ENCODE data around the gene C4orf17.

Gene C4orf17

DNA sequence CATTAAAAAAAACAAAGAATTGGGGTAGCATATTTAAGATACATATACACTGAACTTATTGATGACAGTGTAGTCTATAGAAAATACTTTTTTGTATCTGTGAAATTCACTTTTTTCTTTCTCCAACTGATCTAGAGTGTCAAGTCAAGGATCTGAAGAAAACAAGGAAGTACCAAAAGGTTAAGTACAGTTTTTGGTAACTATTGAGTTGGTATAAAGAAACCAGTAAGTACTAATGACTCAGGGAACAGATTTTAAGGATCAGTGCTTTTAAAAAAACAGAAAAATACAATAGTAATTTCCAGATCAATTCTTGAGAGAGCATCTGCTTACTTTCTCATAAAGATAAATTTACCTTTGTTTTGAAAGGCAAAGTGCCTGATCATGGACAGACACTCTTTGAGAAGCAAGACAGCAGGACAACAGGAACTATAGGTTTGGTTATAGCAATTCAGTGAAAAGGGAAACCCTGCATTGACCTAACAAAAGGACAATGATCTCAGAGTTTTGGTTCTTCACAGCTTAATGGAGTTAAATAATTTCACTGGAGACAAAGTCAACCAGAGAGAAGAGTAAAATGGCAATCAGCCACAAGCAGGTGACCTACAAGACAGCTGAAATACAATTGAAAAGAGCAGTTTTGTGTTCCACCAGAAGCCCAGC is 29.6 kb downstream of the C4orf17 start:
- DNase-seq: no peak

DNA sequence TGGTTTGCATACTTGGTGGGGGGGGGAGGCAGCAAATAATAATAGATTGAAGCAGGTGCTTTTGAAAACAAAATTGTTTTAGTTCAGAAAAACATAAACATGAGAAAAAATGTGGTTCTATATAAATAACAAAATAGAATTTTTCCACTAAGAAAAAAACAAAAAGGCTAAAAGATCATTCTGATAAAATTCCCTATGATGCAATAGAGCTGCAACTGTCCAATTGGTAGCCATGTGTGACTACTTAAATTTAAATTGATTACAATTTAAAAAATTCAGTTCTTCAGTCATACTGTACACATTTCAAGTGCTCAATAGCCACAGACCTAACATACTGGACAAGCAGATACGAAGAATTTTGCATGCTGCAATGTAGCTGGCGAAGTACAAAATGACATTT is 42.1 kb downstream of the C4orf17 start:
- DNase-seq: no peak

DNA sequence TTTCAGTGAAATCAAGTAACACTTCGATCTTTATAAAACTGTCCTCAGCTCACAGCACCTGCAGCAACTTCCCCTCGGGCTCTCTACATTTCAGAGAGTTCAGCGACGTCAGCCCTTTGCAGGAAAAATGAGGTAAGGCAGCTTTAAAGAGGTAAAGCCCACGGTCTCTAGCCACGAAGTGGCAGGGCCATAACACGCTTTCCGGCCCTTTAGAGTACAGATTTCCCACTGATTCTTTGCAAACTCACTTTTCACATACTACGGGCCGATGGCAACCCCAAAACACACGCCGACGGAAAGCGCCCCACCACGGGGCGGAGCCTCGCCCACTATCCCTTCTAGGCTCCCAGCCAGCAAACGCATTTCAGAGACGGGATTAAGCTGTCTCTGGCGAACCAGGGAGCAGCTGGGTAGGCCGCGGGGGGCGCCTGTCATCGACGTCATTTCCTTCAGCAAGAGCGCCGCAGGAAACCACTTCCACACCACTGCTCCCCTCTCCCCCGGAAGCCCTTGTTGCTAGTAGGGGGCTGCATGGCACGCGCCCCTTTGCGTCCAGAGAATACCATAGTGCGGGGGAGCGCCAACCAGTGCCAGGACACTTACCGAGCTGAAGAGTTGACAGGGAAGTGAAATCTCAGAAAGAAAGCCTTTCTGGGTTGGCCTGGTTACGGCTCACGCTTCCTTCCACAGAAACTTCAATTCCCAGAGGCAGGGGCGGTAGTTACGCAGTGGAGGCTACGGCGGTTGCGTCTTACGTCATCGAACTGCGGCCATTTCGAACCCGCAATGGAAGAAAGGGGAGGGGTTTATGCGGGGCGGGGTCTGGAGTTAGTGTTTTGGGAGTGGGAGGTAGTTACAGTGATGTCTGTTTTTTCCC is 52.7 kb downstream of the C4orf17 start, which contains the start of gene TRMT10A:
TRMT10A (minus strand) TSS at position 730 of the 877 bp plus-strand sequence. CDS start 4,701 bp downstream, outside the sequence.
- peak; percentile 95 for DNase-seq

DNA sequence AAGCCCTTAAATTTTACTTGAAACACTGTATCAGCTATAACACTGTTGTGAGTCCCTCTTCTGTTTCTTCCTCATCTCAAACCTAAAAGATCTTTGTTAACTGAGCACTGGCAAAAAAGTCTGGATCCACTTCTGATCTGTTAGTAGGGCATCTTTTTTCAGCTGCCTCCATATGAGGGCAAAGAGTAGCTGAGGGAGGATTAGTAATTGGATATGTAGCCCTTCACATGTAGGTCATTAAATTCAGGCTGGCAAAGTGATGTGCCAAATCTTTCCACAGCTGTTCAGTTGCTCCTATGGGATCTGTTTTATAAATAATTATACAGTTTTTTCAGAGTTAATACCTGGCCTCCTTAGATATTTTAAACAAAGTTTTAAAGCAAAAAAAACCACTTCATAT is 54.1 kb downstream of the C4orf17 start:
- no peak for DNase-seq

DNA sequence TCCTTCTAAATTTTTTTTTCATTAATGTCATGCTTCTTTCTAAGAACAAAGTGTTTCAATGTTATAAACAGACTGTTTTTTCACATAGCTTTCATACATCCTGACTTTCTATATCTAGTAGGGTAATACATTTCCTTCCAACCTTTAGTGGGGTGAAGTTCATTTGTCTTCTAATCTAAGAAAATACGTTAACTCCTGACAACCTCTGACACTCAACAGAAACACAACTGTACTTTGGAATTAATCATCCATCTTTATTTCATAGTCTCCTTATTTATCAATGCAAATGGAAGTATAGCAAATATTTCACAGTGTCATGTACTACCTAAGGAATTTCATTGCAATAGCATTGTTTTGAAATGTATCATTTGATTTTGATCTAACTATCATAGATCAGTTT is 61.1 kb downstream of the C4orf17 start:
- no peak for DNase-seq

DNA sequence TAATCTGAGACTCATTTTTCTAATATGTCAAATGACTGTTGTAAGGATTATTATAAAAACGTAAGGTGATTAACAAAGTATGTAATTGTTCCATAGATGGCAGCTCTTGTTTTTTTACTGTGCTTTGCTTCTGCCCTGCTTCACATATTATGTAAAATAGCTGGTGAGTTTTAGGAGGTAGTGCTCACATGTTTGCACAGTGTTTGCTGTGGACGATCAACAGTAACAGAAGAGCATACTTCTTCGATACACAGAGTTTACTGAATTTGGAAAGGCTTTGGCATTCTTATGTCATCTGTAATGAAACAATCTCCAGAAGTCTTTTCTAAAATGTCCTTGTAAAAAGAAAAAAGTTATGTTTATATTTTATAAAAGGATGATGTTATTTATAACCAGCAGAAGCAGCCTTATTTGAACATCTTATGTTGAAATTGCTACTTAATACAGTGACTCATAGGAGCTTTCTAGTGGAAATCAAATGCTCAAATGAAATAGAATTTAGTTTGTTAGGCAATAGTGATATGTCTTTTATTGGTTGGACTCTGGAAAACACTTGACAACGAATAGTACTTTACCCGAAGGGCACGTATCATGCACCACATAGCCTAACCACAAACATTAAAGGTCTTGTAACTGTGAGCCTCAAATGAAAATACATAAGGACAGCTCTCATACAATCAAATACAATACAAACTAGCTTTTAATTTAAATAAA is 61.9 kb downstream of the C4orf17 start:
- DNase-seq: no peak

DNA sequence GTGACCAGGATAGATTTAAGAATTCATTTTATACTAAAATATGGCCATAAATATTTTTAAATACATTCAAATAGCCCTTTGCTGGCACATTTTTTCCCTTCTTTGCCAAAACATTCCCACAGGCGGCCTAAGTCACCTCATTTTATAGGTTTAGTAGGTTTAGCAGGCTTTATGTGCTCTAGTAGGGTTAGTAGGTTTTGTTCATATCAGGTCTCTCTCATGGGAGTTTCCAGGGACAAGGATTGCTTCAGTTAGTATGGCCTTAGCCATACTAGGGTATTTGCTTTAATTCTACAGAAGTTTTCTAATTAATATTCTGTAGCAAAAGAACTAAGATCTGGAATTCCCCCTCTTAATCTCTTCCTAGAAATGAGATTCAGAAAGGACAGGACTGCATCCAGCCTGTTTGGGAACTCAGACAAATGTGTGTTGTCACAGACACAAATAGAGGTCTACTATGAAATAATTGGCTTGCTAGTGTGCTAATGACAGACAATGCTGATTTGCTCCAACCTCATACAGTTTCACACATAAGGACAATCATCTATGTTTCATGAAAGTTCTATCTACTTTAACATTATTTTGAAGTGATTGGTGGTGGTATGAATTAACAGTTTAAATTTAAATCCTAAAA is 63.0 kb downstream of the C4orf17 start:
- DNase-seq: no peak

DNA sequence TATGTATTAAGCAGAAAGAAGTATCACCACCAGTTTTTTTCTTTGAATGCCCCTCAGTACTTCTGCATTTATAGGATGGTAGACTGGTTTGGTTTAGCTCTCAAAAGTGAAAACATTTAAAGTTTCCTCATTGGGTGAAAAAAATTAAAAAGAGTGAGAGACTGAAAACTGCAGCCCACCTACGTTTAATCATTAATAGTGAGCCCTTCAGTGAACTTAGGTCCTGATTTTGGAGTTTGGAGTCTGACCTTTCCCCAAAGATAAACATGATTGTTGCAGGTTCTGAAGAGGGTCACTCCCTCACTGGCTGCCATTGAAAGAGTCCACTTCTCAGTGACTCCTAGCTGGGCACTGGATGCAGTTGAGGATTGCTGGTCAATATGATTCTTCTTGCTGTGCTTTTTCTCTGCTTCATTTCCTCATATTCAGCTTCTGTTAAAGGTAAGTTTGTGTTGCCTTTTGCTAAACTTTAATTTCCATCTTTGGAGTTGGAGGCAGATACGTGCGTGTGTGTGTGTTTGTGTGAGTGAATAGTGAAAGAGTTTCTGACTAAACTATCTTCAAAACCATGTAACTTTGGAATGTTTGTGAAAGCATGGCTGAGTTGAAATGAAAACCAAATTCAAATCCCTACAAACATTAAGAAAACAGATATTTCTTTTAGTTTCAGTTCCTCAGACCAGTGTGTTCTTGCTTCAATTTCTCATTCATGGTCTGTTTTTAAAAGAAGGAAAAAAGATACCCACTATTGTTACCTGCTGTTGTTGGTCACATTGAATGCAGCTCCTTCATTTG is 63.9 kb downstream of the C4orf17 start, which contains the start of gene MTTP:
MTTP (plus strand) TSS at position 295 of the 795 bp plus-strand sequence; CDS start at position 381, 86 bp downstream.
- no peak for DNase-seq

DNA sequence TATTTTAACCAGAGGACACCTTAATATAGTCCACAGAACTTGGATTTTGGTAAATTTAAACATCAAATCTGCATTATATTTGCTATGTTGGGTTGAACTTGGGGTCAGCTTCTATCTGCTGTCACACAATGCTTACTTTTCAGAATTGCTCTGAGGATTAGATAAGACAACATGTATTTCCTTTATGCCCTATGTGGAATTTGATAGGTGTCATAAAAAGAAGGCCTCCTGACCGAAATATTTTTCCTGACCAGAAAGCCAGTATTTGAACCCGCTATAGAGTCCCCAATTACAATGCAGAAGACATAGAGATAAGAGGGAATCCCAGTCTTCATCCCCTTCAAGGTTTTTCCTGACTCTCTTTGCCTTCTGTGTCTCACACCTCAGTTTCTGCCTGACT is 67.9 kb downstream of the C4orf17 start:
- no peak for DNase-seq

DNA sequence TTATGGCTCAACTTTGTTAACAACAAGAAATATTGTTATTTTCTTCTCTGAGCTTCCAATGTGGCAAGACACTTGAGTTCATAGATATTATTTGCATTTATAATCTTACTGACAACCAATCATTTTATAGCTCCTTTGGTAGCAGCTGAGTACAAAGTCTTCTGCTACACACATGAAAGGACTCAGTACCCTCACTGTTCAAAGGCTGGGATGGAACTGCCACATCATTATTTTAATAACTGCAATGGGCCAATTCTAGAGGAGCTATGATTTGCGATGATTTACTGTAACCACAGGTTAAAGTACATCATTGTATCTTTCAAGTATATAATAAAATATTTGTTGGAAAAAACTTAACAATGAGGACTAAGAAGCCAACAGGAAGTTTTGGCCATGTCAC is 74.7 kb downstream of the C4orf17 start:
- DNase-seq: no peak

DNA sequence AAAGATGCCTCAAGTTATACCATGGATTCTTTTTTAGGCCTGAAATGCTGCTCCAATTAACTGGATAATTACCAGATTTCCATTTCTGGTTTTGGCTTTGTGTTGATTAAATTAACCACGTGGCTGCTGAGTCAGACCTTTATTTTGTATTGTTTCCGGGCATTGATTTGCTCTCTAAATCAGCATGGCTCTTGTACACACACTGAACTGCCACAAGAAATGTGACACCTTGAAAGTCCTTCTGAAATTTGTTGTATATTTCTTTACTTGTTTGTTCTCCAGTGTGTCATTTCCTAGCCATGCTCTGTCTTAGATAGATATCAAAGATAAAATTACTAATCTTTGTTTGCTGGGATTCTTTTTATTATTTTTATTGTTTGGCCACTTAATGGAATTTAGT is 75.5 kb downstream of the C4orf17 start:
- no peak for DNase-seq

DNA sequence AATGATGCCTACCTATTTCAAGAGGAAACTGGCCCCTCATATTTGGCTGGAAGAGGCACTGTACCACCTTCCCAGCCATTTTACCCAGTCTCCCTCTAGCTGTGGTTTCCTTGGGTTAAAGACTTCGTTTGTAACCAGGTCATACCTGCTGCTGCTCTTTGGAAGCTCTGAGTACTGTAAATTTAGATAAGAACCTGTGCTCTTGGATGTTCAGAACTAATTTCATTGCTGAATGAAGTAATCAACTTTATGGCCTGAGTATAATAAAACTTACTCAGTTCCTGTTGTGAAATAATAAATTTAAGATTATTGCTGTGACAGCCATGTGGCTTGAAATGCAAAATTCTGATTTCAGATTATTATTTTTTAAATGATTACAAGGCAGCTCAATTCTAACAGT is 76.0 kb downstream of the C4orf17 start:
- DNase-seq: no peak

DNA sequence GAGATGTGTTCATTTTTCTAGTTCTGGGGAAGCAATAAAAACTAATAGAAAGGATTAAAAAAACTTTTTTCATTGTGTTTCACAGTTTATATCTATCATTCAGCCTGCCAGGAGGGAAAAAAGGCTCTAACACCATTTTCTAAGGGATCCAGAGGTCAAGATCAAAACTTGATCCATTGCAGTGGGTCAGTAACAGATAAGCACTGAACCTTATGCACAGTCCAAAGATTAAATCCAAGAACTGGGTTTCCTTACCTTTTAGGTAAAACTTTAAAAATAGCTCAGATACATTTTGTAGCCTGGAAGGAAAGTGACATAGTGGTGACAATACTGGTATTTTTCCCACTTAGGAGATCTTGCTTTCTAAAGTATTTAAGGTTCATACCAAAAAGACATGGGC is 76.5 kb downstream of the C4orf17 start:
- DNase-seq: no peak

DNA sequence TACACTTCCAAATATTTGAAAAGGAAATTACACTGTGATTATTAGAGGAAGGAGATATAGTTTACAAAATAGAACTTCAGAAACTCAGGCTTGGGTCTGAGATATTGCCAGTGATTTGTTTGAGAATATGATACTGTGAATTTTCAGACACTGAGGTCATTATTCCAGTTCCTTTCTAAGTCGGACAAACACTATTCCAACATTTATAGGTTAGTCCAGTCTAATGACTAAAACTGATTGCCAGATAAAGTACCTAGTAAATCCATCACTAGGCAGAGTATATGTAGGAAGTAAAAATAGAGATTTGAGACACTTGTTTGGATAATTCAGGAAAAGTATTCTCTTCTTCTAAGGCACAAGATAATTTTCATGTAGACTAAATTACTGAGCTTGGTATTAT is 77.0 kb downstream of the C4orf17 start:
- no peak for DNase-seq

DNA sequence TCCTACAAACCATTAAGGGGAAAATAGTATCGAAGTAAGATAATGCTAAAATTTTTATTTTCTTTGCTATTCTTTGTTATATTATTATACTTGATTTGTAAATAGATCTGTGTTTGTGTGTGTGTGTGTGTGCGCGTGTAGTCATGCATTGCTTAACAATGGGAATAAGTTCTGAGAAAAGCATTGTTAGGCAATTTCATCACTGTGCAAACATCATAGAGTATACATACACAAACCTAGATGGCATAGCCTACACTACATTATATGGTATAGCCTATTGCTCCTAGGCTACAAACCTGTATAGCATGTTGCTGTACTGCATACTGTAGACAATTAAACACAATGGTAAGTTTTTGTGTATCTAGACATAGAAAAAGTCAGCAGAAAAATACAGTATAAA is 80.9 kb downstream of the C4orf17 start:
- no peak for DNase-seq
